NK-92 (cell line): Measurements from ENCODE around the gene NFU1.
A peak's percentile ranks its signal among the peaks of the same experiment; 100 is the strongest.

Experiments
- DNase-seq: peaks from one replicate; lab custom pipeline; 2025; ENCODE audit not compliant: unreplicated experiment; lab: John Stamatoyannopoulos, UW

NFU1 gene

DNA sequence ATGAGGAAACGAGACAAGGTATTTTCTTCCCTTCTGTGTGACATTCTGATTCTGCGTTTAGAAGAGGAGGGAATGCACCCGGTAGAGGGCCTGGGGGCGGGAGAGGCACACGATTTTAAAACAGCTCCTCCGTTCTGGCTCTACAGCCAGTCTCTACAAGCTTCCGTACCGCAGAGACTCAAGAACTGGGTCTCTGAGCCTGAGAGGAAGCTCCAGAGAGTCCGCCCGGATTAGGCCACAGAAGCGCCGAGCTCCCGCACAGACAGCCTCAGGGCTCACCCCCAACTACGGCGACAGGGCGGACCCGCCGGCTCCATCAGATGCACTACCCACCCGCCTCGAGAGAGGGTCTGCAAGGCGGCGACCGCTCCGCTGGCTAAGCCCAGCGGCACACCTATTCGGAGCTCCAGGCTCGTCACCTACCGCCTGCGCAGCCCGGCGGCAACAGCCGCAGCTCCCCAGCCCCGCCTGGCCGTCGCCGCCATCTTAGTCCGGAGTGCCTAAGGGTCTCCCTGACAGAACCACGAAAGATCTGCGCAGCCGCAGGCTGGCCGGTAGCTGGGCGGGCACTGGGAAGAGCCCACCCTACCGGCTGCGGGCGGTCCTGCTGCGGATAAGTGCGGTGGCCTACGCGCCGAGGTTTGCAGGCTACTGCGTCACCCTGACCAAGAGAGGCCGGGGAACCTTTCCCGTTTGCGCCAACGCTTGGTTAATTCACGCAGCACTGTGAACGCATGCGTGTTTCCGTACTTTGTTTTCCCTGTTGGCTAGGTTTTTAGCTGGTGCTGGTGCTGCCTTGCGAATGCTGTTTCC lies at the start of gene NFU1:
Gene NFU1, minus strand, starts transcription at position 498 of the 813 bp plus-strand sequence. Its CDS starts 13 bp downstream, at position 485.
- DNase-seq: peak; percentile 21

DNA sequence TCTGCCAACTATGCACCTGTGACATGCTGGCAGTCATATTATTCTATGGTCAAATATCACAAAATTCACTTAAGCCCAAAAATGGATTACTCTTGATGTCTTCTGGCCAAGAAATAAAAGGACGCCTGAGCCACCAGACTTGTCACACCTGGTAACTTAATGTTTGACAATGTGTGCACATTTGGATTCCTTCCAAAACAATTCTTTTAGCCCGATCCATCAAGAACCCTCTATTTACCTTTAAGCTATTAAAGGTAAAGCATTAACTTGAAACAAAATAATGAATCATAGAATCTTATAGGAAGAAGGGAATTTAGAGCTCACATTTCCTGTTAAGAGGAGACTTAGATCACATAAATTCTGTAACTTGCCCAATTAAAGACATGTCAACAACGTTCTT lies 46.5 kb upstream of the NFU1 start:
- DNase-seq: no peak

GRCh38 chr2:69483024-69483423 lies 45.8 kb upstream of the NFU1 start:
- no peak for DNase-seq

GRCh38 chr2:69482471-69482870 lies 45.2 kb upstream of the NFU1 start:
- DNase-seq: no peak

DNA sequence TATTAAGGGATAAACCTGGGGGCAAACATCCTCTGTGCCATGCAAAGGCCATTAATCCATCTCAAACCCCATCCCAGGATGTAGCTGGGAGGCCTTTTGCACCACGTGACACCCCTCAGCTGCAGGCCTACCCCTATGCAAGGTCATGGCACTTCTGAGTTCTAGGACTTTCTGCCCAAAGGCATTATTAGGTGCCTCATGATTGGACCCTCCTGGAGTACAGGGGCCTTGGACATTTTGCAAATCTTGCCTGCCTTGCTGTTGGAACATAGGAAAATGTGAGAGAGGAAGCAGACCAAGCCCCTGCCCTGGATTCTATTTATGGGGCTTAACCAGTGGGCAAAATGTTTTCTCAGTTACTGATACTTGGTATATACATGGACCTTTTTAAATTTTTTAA lies 44.2 kb upstream of the NFU1 start:
- DNase-seq: no peak

- DNase-seq: no peak
These were observed 40.4 kb upstream of the NFU1 start for GRCh38 chr2:69477627-69478026.

- no peak for DNase-seq
These were observed 37.5 kb upstream of the NFU1 start for GRCh38 chr2:69474688-69475087.

DNA sequence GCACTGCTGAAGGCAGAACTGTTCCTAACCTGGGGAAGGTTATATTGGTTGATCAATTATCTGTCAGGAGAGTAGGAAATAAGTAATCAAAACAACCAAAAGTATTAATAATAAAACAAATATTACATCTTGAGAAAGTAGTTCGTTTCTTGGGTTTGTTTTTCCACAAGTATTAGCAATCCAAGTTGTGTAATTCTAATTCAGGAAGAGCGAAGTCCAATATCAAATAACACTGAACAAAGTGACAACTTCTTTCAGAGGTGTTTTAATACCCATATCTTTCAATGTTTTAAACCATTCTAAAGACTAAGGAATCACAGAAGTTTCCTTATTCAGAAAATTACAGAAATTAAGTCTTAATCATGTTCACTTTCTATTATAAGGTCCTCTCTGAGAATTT lies 34.6 kb upstream of the NFU1 start:
- no peak for DNase-seq

GRCh38 chr2:69470911-69471310 lies 33.7 kb upstream of the NFU1 start:
- no peak for DNase-seq

GRCh38 chr2:69469784-69470183 lies 32.5 kb upstream of the NFU1 start:
- no peak for DNase-seq

GRCh38 chr2:69469375-69469774 lies 32.1 kb upstream of the NFU1 start:
- no peak for DNase-seq

- no peak for DNase-seq
These were observed 29.5 kb upstream of the NFU1 start for GRCh38 chr2:69466728-69467127.

GRCh38 chr2:69465513-69466456 lies 28.6 kb upstream of the NFU1 start:
- no peak for DNase-seq

- DNase-seq: no peak
These were observed 27.3 kb upstream of the NFU1 start for GRCh38 chr2:69464575-69464974.

- DNase-seq: no peak
These were observed 25.5 kb upstream of the NFU1 start for GRCh38 chr2:69462780-69463179.

DNA sequence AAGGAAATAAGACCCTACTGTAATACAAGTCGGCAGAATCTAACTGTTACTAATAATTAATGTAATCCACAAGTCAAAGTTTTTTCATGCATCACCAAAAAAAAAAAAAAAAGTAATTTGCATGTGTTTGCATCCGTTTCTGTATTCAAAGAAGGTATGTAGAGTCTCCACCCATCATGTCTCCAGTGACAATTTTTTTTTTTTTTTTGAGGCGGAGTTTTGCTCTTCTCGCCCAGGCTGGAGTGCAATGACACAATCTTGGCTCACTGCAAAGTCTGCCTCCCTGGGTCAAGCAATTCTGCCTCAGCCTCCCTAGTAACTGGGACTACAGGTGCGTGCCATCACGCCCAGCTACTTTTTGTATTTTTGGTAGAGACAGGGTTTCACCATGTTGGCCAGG lies 24.2 kb upstream of the NFU1 start:
- DNase-seq: no peak

DNA sequence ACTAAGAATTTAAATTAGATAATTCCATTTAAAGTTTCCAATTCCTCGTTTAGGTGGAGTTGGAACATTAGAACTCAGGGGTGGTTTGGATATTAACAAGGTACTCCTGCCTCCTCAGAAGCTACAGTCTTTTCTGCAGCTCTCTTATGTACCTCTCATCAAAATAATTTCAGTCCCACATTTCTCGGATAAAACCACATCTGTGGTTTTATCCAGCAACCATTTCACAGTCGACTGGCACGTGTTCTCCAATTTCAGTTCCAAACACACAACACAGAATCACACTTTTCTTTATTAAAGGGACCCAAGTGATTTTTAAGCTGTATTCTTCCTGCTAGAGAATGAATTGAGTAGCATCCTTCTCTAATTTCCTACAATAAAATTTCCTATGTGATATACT lies 22.7 kb upstream of the NFU1 start:
- no peak for DNase-seq

GRCh38 chr2:69456950-69457445 lies 19.8 kb upstream of the NFU1 start:
- no peak for DNase-seq

DNA sequence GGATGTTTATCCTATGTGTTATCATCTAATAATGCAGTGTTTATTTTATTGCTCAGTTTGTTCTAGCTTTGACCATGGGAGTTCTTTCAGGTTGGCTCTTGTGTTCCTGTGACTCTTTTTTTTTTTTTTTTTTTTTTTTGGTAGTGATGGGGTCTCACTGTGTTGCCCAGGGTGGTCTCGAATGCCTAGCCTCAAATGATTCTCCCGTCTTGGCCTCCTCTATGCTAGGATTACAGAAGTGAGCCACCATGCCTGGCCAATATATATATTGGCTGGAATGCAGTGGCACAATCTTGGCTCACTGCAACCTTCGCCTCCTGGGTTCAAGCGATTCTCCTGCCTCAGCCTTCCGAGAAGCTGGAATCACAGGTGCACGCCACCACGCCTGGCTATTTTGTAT lies 18.9 kb upstream of the NFU1 start:
- no peak for DNase-seq

DNA sequence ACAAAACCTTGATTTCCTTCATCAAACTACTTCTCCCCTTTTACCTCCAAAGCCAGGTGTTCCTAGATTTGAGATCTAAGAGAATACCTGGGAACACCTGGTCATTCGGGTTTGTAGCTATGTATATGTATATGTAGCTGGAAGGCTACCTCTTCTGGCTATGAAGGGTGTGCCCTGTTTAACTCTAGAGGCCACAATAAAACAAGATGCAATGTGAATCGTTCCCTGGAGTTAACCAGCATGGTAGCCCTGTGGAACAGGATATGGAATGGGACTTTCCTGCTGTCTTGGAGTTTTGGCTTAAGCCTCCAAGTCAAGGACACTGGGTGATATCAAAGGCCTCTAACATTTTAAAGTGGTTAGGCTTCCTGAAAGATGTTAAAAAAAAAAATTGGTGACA lies 17.7 kb upstream of the NFU1 start:
- DNase-seq: no peak

GRCh38 chr2:69453475-69454129 lies 16.4 kb upstream of the NFU1 start:
- DNase-seq: no peak
